GM12864 (cell line): ENCODE results near the gene FTH1.
A peak's percentile ranks its signal among the peaks of the same experiment; 100 is the strongest.

Source experiments
- DNase-seq: peaks from one replicate; pipeline ENCODE4 v3.0.0-alpha.2; 2011; ENCODE audit warnings: low read depth
- H3K4me3 ChIP-seq: 2 replicates; pipeline ENCODE4 v1.5.1; 2011; ENCODE audit warnings: mild to moderate bottlenecking, low read depth, low read length, control low read depth
- TF ChIP-seq, protein P1 (sequence below): IDR thresholded peaks from 2 replicates; pipeline ENCODE4 v1.5.1; 2011; ENCODE audit warnings: low read depth, mild to moderate bottlenecking, moderate library complexity, low read length, control low read depth, inconsistent platforms; ENCODE audit errors: missing control alignments

FTH1 gene

DNA sequence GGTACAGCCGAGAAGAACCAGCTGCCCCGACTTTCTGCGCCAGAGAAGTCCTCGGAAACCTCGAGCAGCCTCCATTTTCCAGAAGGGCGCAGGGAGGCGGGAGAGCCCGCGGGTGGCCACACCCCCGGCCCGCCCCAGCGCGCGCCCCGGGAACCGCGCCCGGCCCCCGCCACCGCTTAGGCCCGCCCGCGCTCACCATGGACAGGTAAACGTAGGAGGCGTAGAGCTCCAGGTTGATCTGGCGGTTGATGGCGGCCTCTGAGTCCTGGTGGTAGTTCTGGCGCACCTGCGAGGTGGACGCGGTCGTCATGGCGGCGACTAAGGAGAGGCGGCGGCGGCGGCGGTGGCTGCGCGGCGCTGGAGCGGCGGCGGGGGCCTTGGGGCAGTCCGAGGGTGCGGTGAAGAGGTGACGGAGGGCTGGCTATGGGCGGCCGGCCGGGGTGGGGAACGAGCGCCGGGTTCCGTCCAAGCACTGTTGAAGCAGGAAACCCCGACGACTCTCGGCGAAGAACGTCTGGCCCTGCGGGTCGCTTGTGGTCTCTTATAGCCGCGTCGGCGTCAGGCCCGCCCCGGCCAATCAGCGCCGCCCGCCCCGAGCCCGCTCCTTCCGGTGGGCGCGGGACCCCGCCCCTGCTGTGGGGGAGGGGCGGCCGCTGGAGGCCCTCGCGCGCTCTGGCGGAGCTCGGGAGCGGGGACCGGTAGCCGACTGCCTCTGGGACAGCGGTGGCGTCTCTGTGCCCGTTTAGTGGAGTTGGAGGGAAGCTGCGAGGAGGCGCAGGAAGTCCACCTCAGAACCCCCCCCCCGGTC is at the start of gene FTH1:
FTH1 (minus strand) TSS at position 519 of the 808 bp plus-strand sequence; CDS start at position 310, 209 bp downstream.
- peak within 1 kb of the TSS; percentile 80 for H3K4me3 ChIP-seq
- TF ChIP-seq, protein P1, sequence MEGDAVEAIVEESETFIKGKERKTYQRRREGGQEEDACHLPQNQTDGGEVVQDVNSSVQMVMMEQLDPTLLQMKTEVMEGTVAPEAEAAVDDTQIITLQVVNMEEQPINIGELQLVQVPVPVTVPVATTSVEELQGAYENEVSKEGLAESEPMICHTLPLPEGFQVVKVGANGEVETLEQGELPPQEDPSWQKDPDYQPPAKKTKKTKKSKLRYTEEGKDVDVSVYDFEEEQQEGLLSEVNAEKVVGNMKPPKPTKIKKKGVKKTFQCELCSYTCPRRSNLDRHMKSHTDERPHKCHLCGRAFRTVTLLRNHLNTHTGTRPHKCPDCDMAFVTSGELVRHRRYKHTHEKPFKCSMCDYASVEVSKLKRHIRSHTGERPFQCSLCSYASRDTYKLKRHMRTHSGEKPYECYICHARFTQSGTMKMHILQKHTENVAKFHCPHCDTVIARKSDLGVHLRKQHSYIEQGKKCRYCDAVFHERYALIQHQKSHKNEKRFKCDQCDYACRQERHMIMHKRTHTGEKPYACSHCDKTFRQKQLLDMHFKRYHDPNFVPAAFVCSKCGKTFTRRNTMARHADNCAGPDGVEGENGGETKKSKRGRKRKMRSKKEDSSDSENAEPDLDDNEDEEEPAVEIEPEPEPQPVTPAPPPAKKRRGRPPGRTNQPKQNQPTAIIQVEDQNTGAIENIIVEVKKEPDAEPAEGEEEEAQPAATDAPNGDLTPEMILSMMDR, result no peak
- peak; percentile 57 for DNase-seq

DNA sequence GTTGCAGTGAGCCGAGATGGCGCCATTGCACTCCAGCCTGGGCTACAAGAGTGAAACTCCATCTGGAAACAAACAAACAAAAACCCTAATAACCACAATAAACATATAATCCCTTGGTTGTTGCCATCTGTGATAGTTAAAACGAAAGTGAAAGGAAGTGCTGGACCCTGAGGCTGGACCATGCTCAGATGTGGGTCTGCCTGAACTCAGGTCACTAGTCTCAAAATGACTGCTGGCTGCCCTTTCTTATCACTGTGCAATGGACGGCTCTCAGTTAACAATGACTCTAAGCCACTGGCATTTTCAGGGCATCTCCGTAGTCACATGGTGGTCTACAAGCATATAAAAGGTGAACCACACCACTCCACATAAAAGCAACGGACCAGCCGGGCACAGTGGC is 48.2 kb upstream of the FTH1 start:
- TF ChIP-seq, protein P1, result no peak
- DNase-seq, result no peak
- no peak overlapping the region for H3K4me3 ChIP-seq

DNA sequence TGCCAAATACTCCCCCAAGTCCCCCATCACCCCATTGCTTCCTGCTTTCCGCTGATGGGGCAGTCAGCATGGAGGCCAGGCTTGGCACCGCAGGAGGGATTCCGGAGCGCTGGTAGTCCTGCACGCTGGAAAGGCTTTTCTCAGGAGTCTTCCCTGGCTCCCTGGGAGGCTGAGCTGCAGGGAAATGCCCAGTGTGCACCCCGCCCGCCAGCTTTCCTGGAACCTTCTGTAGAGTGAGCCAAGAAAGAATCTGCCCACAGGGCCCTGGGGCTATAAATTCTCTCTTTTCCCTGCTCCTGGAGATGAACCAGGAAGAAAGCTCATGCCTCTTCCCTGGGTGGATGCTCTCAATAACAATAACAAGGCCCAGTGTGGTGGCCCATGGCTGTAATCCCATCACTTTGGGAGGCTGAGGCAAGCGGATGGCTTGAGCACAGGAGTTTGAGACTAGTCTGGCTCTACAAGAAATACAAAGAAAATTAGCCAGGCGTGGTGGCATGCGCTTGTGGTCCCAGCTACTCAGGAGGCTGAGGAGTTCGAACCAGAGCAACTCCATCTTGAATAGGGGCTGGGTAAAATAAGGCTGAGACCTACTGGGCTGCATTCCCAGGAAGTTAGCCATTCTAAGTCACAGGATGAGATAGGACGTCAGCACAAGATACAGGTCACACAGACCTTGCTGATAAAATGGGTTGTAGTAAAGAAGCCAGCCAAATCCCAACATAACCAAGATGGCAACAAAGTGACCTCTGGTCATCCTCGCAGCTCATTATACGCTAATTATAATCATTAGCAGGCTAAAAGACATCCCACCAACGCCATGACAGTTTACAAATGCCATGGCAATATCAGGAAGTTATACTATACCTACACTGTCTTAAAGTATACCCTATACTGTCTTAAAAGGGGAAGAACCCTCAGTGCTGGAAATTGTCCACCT is 46.4 kb upstream of the FTH1 start:
- TF ChIP-seq, protein P1, result no peak
- no peak for DNase-seq
- no peak overlapping the region for H3K4me3 ChIP-seq

DNA sequence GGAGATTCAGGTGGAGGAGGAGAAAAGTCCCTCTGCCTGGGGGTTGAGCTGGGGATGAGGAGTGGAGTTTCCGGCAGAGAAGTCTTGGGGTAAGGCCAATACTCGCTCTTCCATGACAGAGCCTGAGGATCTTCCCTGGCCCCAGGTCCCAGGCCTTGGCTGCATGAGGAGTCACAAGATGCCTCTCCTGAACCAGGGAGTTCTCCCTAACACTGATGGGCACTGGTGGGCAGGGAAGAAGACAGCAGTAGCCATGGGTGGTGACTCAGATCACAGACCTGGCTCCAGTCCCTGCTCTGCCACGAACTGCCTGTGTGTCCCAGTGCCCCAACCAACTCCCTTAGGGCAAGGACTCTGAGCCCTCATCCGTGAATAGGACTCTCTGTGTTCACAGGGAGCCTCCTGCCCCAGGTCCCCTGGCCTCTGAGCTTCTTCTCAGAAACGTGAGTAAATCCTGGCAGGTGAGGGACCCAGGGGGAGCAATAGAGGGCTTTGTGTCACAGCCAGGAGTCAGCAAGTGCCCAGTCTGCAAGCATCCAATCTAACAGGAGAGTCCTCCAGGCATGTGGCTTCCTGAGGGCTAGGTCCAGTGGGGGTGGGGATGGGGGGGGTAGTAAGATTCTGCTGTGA is 45.5 kb upstream of the FTH1 start:
- TF ChIP-seq, protein P1, result no peak
- H3K4me3 ChIP-seq, result no peak overlapping the region
- DNase-seq, result no peak

DNA sequence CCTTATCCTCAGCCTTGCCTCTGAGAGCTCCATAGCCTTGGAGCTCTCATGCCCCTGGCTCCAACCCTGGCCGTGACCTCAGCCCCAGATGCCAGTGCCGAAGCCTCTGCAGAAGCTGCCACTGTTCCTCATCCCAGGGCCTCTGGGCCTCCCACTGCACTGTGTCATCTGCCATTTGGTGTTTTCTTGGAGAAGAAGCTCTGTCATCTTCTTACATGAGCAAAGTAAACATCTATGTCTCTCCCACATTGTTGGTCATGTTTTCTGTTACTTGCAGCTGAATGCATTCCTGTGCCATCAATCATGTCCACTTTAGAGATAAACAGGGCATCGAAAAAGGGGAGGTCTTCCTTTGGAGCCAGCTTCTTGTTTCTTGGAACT is 45.0 kb upstream of the FTH1 start:
- TF ChIP-seq, protein P1, result no peak
- DNase-seq, result no peak
- H3K4me3 ChIP-seq, result no peak overlapping the region

DNA sequence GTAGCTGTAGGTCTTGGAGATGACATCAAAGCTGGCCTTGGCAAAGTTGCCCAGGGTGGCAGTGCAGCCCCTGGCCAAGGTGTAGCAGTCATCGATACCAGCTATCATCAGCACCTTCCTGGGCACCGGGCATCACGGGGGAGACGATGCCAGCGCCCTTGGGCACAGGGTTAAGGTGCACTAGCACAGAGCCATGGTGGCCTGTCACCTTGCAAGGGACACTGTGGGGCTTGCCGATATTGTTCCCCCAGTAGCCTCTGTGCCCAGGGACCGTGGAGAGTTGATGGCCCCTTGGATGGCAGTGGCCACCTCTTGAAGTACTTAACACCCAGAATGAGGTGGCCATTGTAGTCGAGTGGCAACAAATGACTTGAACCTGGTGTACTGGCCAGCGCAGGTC is 44.4 kb upstream of the FTH1 start:
- TF ChIP-seq, protein P1, result no peak
- no peak overlapping the region for H3K4me3 ChIP-seq
- DNase-seq, result no peak
